NCI-H526 (cell line): ENCODE measurements around the gene RNASE8.

Source experiments
- DNase-seq, 2 experiments: peaks; one replicate each; lab custom pipeline; 2025; lab: John Stamatoyannopoulos, UW

The RNASE8 gene

DNA sequence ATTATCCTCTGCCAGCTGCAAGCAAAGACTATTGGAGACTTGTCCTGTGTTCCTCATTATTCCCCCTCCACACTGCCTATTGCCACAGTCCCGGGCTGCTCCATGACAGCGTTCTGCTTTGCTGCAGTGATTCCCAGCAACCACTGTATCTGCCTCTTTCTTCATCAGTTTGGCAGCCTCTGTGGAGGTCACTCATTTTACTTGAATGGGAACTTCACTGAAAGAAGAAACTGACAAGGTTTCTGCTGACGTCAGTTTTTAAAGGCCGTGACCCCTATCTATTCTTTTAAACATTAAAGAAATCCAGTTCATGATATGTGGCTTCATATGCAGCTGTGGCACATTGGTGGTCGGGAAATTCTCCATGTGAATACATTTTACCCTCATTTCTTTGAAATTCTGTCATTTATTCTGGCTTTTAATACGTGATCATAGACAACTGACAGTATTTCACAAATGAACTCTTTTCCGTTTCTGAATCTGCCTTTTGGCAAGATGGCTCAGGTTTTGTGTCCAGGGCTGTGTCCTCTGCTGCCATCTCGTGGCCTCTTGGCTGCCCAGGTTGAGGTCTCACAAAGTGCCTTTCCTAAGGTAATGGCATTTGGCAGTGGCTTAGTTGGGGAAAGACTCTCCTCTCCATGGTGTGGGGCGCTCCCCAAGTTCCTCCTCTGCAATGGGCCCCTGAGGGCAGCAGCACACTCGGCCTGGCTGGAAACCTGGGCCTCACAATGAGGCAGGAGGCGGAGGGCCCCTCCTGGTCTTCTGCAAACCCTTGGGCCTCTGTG lies 49.1 kb downstream of the RNASE8 start:
- peak; percentile 50 to 86 for DNase-seq

DNA sequence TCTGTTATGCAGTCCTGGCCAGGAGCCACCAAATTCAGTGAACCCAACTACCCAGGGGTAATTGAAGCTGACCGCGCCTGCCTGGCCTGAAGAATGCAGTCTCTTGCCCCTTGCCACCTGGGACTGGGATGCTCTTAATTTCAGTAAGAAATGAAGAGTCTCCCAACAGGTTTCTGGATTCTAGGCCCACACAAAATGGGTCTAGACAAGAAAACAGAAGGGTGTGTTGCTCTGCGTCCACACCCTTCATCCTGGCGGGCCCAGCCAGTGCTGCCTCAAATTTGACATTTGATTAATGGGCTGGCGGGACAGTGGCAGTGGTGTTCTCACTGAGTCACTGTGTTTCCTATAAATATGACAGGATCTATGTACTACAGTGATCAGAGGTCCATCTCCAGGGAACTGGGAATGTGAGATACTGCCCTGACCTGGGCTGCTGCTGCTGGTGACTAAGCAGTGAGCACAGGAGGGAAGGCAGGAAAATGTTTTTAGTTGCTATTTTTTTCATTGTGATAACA lies 49.7 kb downstream of the RNASE8 start:
- no peak for DNase-seq
